Parathyroid adenoma (tissue), 2 donors: ENCODE results near the gene PTPRB.

Source experiments
- H2AFZ ChIP-seq: fragments of 300-600 bp; sonication (generic); one replicate; pipeline ENCODE4 v1.7.0; 2017; ENCODE audit warnings: antibody characterized with exemption, mild to moderate bottlenecking
- H3K27ac ChIP-seq: fragments of 300-600 bp; sonication (generic); one replicate; pipeline ENCODE4 v1.7.0; 2017
- H3K27me3 ChIP-seq: fragments of 300-600 bp; sonication (generic); one replicate; pipeline ENCODE4 v1.7.0; 2017; ENCODE audit warnings: low read length; ENCODE audit not compliant: control insufficient read depth, insufficient read depth
- H3K36me3 ChIP-seq: fragments of 300-600 bp; sonication (generic); one replicate; pipeline ENCODE4 v1.7.0; 2017; ENCODE audit warnings: low read length; ENCODE audit not compliant: control insufficient read depth, insufficient read depth
- H3K4me1 ChIP-seq: fragments of 300-600 bp; sonication (generic); one replicate; pipeline ENCODE4 v1.7.0; 2017; ENCODE audit warnings: control low read depth
- H3K4me2 ChIP-seq: fragments of 300-600 bp; sonication (generic); one replicate; pipeline ENCODE4 v1.7.0; 2017; ENCODE audit warnings: low read length
- H3K4me3 ChIP-seq: fragments of 300-600 bp; sonication (generic); one replicate; pipeline ENCODE4 v1.7.0; 2017; ENCODE audit warnings: low read depth, low read length
- H3K79me2 ChIP-seq: fragments of 300-600 bp; sonication (generic); one replicate; pipeline ENCODE4 v1.7.0; 2017; ENCODE audit warnings: control low read depth
- H3K9ac ChIP-seq: fragments of 300-600 bp; sonication (generic); one replicate; pipeline ENCODE4 v1.7.0; 2017; ENCODE audit warnings: mild to moderate bottlenecking
- H3K9me3 ChIP-seq: fragments of 300-600 bp; sonication (generic); one replicate; pipeline ENCODE4 v1.7.0; 2017; ENCODE audit warnings: low read length; ENCODE audit not compliant: control insufficient read depth
- TF ChIP-seq, protein P1 (sequence below): fragments of 300-600 bp; sonication (generic); IDR thresholded peaks from one replicate; pipeline ENCODE4 v1.7.0; 2017; ENCODE audit warnings: antibody characterized with exemption, mild to moderate bottlenecking
- donor health status: primary hyperparathyroidism.

PTPRB gene

DNA sequence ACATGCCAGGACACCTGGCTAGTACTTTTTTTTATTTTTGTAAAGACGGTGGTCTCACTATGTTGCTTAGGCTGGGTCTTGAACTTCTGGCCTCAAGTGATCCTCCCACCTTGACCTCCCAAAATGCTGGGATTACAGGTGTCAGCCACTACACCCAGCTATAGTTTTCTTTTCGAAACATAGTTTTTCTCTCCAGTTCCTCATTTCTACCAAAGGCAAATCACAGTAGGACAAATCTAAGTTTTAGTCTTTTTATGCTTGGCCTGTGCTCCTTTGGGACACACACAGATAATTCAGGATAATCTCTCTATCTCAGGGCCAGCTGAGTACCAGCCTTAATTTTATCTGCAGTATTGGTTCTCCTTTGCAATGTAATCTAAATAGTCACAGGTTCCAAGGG, 170.5 kb downstream of the PTPRB start:
- no peak overlapping the region for H3K4me3 ChIP-seq
- no peaks in the 10 kb centered on the region for H3K4me1 ChIP-seq
- H3K36me3 ChIP-seq = no peaks in the 10 kb centered on the region
- H3K27me3 ChIP-seq = no peaks in the 10 kb centered on the region
- H3K27ac ChIP-seq = no peak overlapping the region
- H3K9me3 ChIP-seq = no peaks in the 10 kb centered on the region
- H3K79me2 ChIP-seq = no peaks in the 10 kb centered on the region
- no peak overlapping the region for H2AFZ ChIP-seq
- H3K4me2 ChIP-seq = no peak overlapping the region
- no peak overlapping the region for H3K9ac ChIP-seq
- TF ChIP-seq, protein P1, sequence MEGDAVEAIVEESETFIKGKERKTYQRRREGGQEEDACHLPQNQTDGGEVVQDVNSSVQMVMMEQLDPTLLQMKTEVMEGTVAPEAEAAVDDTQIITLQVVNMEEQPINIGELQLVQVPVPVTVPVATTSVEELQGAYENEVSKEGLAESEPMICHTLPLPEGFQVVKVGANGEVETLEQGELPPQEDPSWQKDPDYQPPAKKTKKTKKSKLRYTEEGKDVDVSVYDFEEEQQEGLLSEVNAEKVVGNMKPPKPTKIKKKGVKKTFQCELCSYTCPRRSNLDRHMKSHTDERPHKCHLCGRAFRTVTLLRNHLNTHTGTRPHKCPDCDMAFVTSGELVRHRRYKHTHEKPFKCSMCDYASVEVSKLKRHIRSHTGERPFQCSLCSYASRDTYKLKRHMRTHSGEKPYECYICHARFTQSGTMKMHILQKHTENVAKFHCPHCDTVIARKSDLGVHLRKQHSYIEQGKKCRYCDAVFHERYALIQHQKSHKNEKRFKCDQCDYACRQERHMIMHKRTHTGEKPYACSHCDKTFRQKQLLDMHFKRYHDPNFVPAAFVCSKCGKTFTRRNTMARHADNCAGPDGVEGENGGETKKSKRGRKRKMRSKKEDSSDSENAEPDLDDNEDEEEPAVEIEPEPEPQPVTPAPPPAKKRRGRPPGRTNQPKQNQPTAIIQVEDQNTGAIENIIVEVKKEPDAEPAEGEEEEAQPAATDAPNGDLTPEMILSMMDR = no peak
